ENCODE results near the gene TAS2R16.
"Not testable (repeated sequence)": the region's sequence is repeated elsewhere in the genome, so short reads cannot be mapped to it uniquely, and the experiment has no call there.

TAS2R16 gene

GRCh38 chr7:122970740-122971725, 24.5 kb downstream of the TAS2R16 start:
- no peak for DNase-seq

- no peak for DNase-seq
These were observed 27.1 kb downstream of the TAS2R16 start for GRCh38 chr7:122968389-122968788.

GRCh38 chr7:122965306-122965705, 30.2 kb downstream of the TAS2R16 start:
- DNase-seq: no peak

- DNase-seq: not testable (repeated sequence)
These were observed 41.8 kb downstream of the TAS2R16 start for GRCh38 chr7:122953678-122954077.

GRCh38 chr7:122951006-122951405, 44.5 kb downstream of the TAS2R16 start:
- DNase-seq: no peak

- no peak for DNase-seq
These were observed 46.3 kb downstream of the TAS2R16 start for GRCh38 chr7:122949186-122949585.

Data from NCI-H1048 (cell line).